ELF-1 (cell line): ENCODE results near the gene FOXP1.
"Not testable (repeated sequence)": the region's sequence is repeated elsewhere in the genome, so short reads cannot be mapped to it uniquely, and the experiment has no call there.

Experiments used
- DNase-seq: peaks from one replicate; pipeline ENCODE4 v3.0.0-alpha.2; 2016; ENCODE audit warnings: low read depth, low spot score

FOXP1 gene

GRCh38 chr3:71041371-71041770 lies 542.2 kb downstream of the FOXP1 start:
- no peak for DNase-seq

DNA sequence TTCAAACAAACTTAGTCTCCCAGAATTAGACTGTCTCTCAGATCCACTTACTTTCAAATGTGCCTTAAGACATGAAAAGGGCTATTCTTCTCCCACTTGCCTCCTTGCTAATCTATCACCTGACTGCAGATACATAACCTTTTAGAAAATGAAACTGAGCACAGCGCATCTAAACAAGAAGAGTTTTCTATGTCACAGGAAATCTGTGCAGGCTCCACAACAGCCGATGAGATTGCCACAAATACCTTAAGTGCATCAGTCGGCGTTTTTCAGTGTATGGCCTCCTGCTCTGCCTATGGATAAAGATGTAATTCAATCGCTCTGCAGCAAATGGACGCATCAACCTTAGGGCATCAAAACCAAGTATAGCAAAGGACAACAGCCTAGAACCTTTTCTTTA lies 544.2 kb downstream of the FOXP1 start:
- no peak for DNase-seq

DNA sequence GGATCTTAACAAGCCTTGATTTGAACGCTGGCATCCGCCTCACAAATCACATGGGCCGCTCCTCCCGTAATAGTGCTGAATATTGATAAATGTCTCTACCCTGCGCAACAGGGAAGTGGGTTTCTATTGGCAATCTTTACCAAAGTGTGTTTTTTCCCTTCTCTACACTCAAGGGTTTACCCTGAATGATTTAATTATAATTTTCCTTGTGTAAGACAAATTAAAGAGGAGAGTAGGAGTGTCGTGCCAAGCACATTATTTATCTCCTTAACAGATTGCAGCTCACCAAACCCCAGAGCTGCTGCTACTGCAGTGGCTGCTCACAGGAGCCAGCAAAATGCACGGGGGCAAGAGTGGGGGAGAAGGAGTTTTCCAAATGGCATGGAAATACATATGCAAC lies 545.8 kb downstream of the FOXP1 start:
- DNase-seq = no peak

DNA sequence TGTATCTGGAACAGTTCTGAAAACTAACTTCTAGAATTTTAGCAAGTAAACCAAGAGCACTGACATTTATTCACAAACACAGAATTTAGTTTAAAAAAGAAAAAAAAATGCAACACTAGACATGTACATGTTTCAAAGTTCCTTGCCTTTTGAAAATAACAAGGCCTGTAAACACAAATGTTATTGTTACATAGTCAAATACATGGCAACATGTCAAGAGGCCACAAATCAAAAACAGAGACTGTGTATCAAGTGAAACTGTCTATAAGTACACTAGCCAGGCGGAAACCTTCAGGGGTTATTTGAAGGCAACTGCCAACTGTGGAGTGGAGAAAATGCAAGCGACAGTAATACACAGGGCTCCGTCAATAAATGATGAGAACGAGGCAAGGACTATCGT lies 547.6 kb downstream of the FOXP1 start:
- no peak for DNase-seq

GRCh38 chr3:71035314-71035713 lies 548.2 kb downstream of the FOXP1 start:
- DNase-seq = no peak

GRCh38 chr3:71033681-71034220 lies 549.8 kb downstream of the FOXP1 start:
- peak; percentile 66 for DNase-seq

- no peak for DNase-seq
Observed at GRCh38 chr3:71031914-71032521, 551.5 kb downstream of the FOXP1 start.

GRCh38 chr3:71031181-71031580 lies 552.3 kb downstream of the FOXP1 start:
- DNase-seq = no peak

- no peak for DNase-seq
Observed at GRCh38 chr3:71030748-71031147, 552.8 kb downstream of the FOXP1 start.

- no peak for DNase-seq
Observed at GRCh38 chr3:71029770-71030169, 553.8 kb downstream of the FOXP1 start.

DNA sequence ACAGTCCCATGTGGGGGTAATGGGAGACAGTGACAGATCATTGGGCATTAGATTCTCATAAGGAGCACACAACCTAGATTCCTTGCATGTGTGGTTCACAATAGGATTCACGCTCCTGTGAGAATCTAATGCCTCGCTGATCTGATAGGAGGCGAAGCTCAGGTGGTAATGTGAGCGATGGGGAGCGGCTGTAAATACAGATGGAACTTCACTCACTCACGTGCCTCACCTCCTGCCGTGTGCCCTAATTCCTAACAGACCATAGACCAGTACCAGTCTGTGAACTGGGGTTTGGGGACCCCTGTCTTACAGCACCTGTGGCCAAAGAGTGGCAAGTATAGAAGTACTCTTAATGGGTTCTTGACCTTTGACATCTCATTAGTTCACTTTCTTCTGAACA lies 554.7 kb downstream of the FOXP1 start:
- no peak for DNase-seq

- no peak for DNase-seq
Observed at GRCh38 chr3:71028184-71028583, 555.3 kb downstream of the FOXP1 start.

DNA sequence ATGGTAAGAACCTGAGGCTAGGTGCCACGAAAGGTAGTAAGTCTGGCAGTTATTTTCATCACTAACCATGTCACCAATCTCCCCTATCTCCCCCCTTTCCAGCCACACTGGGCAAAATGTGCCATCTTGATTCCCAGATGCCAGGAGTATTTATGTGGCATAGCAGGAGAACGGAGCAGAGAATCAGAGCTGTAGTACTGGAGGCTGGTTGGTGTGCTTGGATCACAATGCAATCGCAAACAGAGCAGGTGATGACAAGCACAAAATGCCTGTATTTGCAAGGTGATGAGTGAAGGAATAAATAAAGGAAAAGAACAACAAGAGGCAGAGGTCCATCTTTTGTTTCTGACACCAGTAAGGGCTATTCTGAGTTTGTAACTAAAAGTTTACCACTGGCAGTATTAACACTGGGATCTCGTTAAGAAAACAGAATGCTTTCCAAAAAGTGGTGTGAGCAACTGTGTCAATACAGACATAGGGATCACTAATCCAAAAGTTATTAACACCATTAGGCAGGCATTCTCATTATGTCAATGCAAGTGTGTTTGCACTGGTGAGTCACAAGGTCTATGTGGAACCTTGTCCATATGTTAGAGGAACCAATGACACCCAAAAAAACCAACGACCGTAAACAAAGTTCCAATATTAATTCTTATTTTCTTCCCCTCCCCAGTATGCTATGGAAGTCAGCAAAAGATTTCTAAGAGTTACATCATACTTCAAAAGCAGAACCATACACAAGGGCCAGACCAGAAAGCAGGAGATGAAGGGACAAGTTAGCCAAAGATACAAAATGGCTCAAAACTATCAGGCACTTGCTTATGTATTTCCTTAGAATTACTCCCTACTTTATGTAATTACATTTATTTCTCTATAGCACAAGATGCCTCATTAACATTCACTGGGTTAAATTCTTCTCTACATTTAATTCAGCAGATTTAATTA lies 556.6 kb downstream of the FOXP1 start:
- DNase-seq = no peak

- no peak for DNase-seq
Observed at GRCh38 chr3:71025516-71025915, 558.0 kb downstream of the FOXP1 start.

DNA sequence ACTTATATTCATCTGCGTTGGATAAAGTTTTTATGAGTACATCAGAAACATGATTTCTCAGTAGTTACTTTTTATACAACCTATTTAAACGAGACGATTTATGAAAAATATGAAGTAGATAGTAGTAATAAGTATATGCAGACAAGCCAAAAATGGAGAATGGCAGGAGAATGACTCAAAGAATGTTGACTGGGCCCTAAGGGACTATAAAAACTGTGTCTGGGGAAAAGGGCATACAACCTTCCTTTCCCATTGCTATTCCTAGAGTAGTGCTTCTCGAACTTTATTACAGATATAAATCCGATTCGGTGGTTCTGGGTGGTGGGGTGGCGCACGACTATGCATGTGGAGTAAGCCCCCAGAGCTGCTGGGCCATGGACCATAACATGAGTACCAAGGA lies 558.5 kb downstream of the FOXP1 start:
- no peak for DNase-seq

- peak; percentile 66 for DNase-seq
Observed at GRCh38 chr3:71022551-71023335, 560.8 kb downstream of the FOXP1 start.

DNA sequence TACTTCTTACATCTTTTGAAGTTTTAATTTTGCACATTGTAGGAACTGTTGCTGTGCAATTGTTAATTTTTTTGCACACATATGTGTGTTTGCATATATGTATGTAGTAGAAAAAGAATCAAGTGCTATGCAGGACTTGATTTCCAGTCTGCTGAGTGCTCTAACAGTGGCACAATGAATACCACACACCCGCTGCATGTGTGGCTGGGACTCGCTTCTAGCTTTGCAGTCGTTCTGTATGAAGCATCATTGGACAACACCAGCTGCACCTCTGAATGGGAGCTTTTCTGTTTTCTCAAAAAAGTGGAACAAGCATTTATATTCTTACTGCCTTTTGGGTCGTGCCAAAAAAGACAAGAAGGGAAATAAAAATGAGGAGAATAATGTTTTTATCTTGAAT lies 564.7 kb downstream of the FOXP1 start:
- DNase-seq = no peak

DNA sequence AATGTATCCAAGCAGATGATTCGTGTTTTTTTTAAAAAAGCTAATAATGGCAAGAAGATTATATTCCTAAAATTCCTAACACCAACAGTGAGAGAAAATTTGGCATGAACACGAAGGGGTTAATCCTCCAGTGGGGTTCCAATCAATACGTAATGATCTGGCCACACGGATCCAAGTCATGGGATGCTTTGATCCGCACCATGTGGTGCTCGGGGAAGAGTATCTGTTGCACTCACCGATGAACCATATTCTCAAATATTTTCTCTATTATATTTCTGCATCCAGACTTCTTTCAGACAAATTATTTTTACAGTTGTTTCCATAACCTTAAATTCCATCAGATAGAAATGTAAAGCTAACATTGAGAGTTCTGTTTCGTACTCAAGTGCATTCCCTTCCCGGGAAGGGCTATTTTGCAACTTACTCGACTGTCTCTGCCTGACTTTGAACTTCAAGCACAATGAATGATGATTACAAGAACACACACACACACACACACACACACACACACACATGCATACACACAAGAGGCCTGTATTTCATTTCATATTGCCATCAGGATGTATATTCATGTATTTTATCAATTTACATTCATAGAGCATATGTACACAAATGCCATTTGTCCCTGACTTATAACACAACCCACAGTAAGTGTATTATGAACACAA lies 567.2 kb downstream of the FOXP1 start:
- no peak for DNase-seq

DNA sequence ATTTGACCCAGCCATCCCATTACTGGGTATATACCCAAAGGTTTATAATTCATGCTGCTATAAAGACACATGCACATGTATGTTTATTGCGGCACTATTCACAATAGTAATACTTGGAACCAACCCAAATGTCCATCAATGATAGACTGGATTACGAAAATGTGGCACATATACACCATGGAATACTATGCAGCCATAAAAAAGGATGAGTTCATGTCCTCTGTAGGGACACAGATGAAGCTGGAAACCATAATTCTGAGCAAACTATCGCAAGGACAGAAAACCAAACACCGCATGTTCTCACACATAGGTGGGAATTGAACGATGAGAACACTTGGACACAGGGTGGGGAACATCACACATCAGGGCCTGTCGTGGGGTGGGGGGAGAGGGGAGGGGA lies 568.9 kb downstream of the FOXP1 start:
- DNase-seq = not testable (repeated sequence)

DNA sequence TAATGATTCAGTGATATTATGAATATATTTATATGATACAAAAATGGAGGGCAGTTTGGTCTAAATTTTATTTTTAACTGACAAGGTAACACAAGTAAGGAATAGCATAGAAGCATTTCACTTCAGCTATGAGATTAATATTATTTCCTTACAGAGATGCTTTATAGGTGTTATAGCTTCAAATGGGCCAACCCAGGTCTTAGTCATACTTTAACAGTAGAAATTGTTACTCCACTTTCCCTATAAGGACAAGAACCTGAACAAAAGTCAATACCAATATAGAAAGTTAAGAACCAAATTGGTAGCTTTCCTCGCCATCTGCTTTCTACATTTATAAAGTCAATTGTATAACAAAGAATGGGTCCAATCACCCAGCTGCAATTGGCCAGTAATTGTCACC lies 570.6 kb downstream of the FOXP1 start:
- no peak for DNase-seq

- DNase-seq = no peak
Observed at GRCh38 chr3:71011565-71012287, 571.8 kb downstream of the FOXP1 start.
